HUDEP-2 (cell line): ENCODE data around the gene PER3.

Source experiments
- DNase-seq, 76 experiments: peaks; one replicate each; lab custom pipeline; 2025; ENCODE audit not compliant: unreplicated experiment in 76 of 76; lab: John Stamatoyannopoulos, UW

Gene PER3

DNA sequence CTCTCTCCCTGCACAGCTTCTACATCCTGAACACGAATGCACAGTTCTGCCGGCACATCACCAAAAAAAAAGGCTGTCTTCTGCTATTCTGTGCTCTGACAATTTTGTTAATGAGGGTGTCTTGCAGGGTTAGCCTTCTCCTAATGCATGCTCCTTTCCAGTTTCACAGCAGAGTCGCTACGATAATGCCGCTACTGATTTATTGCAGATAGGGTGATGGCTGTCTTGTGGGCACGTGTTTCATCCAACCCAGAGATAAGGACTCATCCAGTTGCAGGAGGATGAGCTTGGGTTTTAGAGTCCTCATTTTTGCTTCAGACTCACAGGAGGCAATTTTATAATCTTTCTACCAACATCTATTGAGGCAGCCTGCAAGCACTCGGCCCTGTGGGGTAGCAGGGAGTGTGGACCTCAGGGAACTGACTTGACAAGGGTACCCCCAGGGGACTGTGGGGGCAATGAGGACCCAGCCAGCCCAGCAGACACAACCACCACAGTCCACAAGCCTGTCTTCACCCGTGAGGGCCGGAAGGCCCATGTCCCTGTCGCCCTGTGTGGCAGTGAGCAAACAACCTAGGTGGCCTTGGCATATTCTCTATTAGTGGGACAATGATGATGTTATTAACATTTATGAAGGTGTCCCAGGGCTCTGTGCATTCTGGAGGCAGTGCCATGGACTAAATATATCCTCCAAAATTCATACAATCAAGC lies 84.1 kb downstream of the PER3 start:
- DNase-seq = peak in 4 of 76 experiments; percentile 4 to 28 (median 4)

DNA sequence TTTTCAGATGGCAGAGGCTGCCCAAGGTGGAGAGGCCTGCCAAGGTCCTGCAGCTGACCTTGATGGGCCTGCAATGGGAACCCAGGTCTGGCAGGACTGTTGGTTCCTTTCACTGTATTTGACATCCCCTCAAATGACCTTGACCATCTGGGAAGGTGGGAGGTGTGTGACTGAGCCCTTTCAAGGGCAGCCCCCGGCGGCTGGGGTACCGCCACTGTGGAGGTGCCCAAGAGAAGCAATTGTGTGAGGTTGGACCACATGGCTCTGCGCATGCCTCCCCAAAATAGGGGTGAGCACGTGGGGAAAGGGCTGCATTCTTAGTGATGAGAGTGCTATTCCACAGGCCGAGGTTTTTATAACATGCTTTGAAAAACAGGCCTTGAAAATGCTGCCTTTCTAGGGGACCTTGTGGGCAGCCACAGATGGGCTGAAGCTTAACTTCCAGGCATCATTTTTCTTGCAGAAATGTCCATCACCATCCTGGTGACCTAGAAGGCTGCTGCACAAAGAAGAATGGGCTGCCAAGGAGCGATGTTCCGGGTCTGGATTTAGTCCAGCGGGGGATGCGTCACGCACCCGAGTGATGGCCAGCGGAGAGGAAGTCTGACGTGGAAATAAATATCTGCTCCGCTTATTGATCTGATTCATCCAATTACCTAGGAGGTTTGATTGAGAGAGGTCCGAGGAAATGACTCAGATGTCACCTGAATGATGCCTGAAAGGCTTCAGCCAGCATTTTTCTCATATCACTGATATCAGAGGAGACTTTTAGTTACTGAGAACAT lies 85.2 kb downstream of the PER3 start:
- DNase-seq = no peak

DNA sequence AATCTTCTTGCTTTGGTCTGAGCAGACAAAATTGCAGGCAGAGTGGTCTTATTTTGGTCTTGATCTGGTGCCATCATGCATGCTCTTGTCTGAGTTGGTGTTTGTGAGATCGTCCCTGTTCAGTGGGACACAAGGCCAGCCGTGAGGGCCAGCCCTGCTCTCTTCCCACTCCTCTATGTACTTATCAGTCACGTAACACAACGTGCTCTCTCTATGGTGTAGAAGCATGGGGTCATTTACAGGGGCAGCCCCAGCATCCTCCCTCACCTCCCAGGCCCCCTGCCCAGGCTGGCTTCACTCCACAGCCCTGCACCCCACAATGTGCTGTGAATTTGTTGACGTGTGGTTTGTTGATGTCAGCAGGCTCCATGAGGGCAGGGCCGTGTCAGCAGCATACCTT lies 87.0 kb downstream of the PER3 start:
- DNase-seq = no peak

- DNase-seq = no peak
Measured at GRCh38 chr1:7873801-7874795, 90.0 kb downstream of the PER3 start.

GRCh38 chr1:7878027-7878426 lies 93.9 kb downstream of the PER3 start:
- DNase-seq = no peak

DNA sequence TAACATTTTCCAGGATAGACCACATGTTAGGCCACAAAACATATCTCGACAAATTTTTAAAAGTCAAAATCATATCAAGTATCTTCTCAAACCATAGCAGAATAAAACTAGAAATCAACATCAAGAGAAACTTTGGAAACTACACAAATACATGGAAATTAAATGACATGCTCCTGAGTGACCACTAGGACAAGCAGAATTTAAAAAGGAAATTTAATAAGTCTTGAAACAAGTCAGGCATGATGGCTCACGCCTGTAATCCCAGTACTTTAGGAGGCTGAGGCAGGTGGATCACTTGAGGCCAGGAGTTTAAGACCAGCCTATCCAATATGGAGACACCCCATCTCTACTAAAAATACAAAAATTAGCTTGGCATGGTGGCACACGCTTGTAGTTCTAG lies 95.1 kb downstream of the PER3 start:
- no peak for DNase-seq

GRCh38 chr1:7884757-7885156 lies 100.7 kb downstream of the PER3 start:
- no peak for DNase-seq

DNA sequence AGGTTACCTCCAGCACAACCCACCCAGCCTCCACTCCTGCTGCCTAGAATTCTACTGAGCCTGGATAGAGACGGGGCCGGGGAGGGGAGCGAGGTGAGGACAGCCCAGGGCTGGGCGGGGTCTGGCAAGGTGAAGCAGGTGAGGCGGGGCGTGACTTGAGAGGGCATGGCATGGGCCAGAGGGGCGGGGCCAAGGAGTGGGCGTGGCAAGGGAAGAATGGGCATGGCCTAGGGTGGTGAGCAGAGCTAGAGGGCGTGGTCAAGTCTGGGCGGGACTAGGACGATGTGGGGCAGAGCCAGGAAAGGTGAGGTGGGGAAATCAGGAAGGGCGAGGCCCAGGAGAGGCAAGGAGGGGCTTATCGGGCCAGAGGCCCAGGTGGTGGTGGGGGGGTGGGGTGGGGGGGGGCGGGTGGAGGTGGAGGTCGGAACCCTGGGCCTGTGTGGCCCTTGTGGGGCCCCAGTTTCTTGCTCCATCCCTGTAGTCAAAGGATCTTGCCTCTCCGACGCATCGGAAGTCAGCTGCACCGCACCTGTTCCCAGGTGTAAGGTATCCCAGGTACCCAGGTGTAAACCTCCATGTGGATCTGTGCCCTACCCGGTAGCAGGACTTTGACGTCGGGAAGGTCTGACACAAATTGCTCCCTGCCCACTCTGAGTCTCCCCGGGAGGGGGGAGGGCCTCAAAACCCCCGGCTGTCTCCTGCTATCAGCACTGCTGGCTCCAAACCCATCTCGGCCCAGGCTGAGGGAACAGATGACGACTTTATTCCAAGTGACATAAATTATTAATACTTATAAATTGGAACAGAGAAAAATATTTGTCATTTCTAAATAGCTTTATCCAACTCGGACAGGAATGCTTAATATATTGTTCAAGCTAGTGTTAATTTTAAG lies 101.7 kb downstream of the PER3 start:
- peak in 27 of 76 experiments; percentile 2 to 33 (median 16) for DNase-seq

- no peak for DNase-seq
Measured at GRCh38 chr1:7886405-7886745, 102.3 kb downstream of the PER3 start.

- DNase-seq = no peak
Measured at GRCh38 chr1:7888248-7889081, 104.4 kb downstream of the PER3 start.

- no peak for DNase-seq
Measured at GRCh38 chr1:7890853-7891252, 106.8 kb downstream of the PER3 start.

GRCh38 chr1:7891804-7892203 lies 107.7 kb downstream of the PER3 start:
- no peak for DNase-seq

DNA sequence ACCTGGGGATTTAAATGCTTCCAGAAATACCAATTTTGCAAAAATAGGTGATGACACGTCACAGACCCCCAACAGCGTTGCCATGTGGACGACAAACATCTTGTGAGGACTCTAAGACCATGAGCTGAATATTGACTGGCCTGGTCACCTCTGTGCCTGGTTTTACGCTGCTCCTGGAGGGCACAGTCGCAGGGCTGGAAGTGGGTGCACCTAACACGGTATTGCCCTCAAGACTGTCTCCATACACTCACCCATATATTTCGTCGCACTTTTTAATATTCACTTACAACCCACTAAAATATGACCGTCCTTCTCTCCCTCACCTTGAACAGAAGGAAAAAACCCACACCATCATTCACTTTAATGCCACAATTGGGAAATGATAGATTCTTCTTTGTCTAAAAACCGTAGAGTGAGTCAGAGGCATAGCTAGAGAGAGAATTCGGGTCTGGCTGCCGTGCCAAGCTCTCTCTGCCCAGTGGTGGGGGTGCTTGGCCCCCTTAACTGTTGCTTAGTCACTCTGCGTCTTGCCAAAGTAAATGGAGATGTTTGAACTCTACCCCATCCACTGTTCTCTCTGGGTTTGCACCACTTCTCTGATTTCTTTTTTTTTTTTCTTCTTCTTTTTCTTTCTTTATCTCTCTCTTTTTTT lies 109.6 kb downstream of the PER3 start:
- no peak for DNase-seq
